GM12864 (cell line): ENCODE measurements around the gene XRCC1.
"Not testable (repeated sequence)": the region's sequence is repeated elsewhere in the genome, so short reads cannot be mapped to it uniquely, and the experiment has no call there.

ENCODE experiments used
- DNase-seq: peaks from one replicate; pipeline ENCODE4 v3.0.0-alpha.2; 2011; ENCODE audit warnings: low read depth
- H3K4me3 ChIP-seq: 2 replicates; pipeline ENCODE4 v1.5.1; 2011; ENCODE audit warnings: mild to moderate bottlenecking, low read depth, low read length, control low read depth
- CTCF ChIP-seq: IDR thresholded peaks from 2 replicates; pipeline ENCODE4 v1.5.1; 2011; ENCODE audit warnings: low read depth, mild to moderate bottlenecking, moderate library complexity, low read length, control low read depth, inconsistent platforms; ENCODE audit errors: missing control alignments

The XRCC1 gene

GRCh38 chr19:43594710-43595604 lies 19.6 kb upstream of the XRCC1 start:
- peak; percentile 33 for DNase-seq
- H3K4me3 ChIP-seq = peak overlapping the region; percentile 78
- peak; percentile 96 for TF ChIP-seq CTCF

GRCh38 chr19:43594081-43594697 lies 18.9 kb upstream of the XRCC1 start:
- DNase-seq = no peak
- no peak for TF ChIP-seq CTCF
- H3K4me3 ChIP-seq = peak overlapping the region; percentile 78; the same call in 1 of the 2 replicates

- TF ChIP-seq CTCF = no peak
- no peak for DNase-seq
- no peak overlapping the region for H3K4me3 ChIP-seq
Observed at GRCh38 chr19:43592800-43593350, 17.5 kb upstream of the XRCC1 start.

- DNase-seq = no peak
- no peak overlapping the region for H3K4me3 ChIP-seq
- TF ChIP-seq CTCF = no peak
Observed at GRCh38 chr19:43591904-43592772, 16.8 kb upstream of the XRCC1 start.

- no peak overlapping the region for H3K4me3 ChIP-seq
- DNase-seq = no peak
- TF ChIP-seq CTCF = no peak
Observed at GRCh38 chr19:43589678-43590077, 14.4 kb upstream of the XRCC1 start.

- no peak for DNase-seq
- no peak for TF ChIP-seq CTCF
- H3K4me3 ChIP-seq = no peak overlapping the region
Observed at GRCh38 chr19:43589277-43589676, 13.9 kb upstream of the XRCC1 start.

GRCh38 chr19:43587029-43587428 lies 11.7 kb upstream of the XRCC1 start:
- not testable (repeated sequence) for DNase-seq, H3K4me3 ChIP-seq
